HepG2 (cell line): ENCODE data around the gene GCG. TPM values are rescaled to one million over a fixed set of nuclear protein-coding genes. Genes with fewer than 3 reads are reported as not detected.

Source experiments
- NCOA5 ChIP-seq: sonication (generic); formaldehyde crosslinking; IDR thresholded peaks from 2 replicates; pipeline ENCODE4 v1.4.0; 2020; ENCODE audit warnings: missing genetic modification reagents
- RBM39 ChIP-seq: fragments of 200-400 bp; formaldehyde crosslinking; IDR thresholded peaks from one replicate; pipeline ENCODE4 v1.6.1; 2018; ENCODE audit warnings: antibody characterized with exemption, mild to moderate bottlenecking, low read depth, low read length; ENCODE audit not compliant: poor library complexity, severe bottlenecking
- SCMH1 ChIP-seq: sonication (generic); formaldehyde crosslinking; IDR thresholded peaks from 2 replicates; pipeline ENCODE4 v1.9.0; 2021; ENCODE audit warnings: missing genetic modification reagents, mild to moderate bottlenecking, borderline replicate concordance
- TARDBP ChIP-seq: sonication (generic); formaldehyde crosslinking; IDR thresholded peaks from 2 replicates; pipeline ENCODE4 v1.8.0; 2022; ENCODE audit warnings: mild to moderate bottlenecking, missing genetic modification reagents
- TCF7 ChIP-seq: sonication (generic); IDR thresholded peaks from 2 replicates; pipeline ENCODE4 v1.6.1; 2016; ENCODE audit warnings: antibody characterized with exemption, low read depth
- TMF1 ChIP-seq: sonication (generic); formaldehyde crosslinking; IDR thresholded peaks from 2 replicates; pipeline ENCODE4 v1.8.1; 2022; ENCODE audit warnings: low read depth, missing genetic modification reagents
- YY1 ChIP-seq: IDR thresholded peaks from 2 replicates; pipeline ENCODE4 v1.6.1; 2011; ENCODE audit warnings: low read length, low read depth, moderate library complexity, mild to moderate bottlenecking; ENCODE audit not compliant: insufficient read depth, insufficient replicate concordance
- ZKSCAN5 ChIP-seq: sonication (generic); formaldehyde crosslinking; IDR thresholded peaks from 2 replicates; pipeline ENCODE4 v1.5.1; 2020; ENCODE audit warnings: mild to moderate bottlenecking, missing genetic modification reagents
- ZNF20 ChIP-seq: sonication (generic); formaldehyde crosslinking; IDR thresholded peaks from 2 replicates; pipeline ENCODE4 v1.4.0; 2020; ENCODE audit warnings: mild to moderate bottlenecking, moderate library complexity, missing genetic modification reagents
- ZNF234 ChIP-seq: sonication (generic); formaldehyde crosslinking; conservative IDR thresholded peaks from 2 replicates; pipeline ENCODE4 v1.5.1; 2020; ENCODE audit warnings: mild to moderate bottlenecking, missing genetic modification reagents
- ZNF3 ChIP-seq: IDR thresholded peaks from 2 replicates; pipeline ENCODE4 v1.7.0; 2017; ENCODE audit warnings: inconsistent platforms
- ZNF577 ChIP-seq: sonication (generic); formaldehyde crosslinking; IDR thresholded peaks from 2 replicates; pipeline ENCODE4 v1.4.0; 2020; ENCODE audit warnings: mild to moderate bottlenecking, low read depth, missing genetic modification reagents, borderline replicate concordance
- ZNF598 ChIP-seq: sonication (generic); formaldehyde crosslinking; IDR thresholded peaks from 2 replicates; pipeline ENCODE4 v1.5.1; 2020; ENCODE audit warnings: mild to moderate bottlenecking, missing genetic modification reagents, borderline replicate concordance
- ZNF724P ChIP-seq: sonication (generic); formaldehyde crosslinking; IDR thresholded peaks from 2 replicates; pipeline ENCODE4 v1.8.0; 2022; ENCODE audit warnings: missing genetic modification reagents, borderline replicate concordance
- polyA plus RNA-seq, 8 experiments: library from polyadenylated mRNA; depleted of rRNA in 3 of 8; stranded (reverse) in 7 of 8; unstranded in 1 of 8; fragments of >200 nt; fragmentation: Illumina TruSeq in 4 of 8; extraction: Trizol in 4 of 8; gene quantifications; 2 replicates each; pipeline versions ENCODE4 v1.2.1 to v1.2.3, GENCODE V29; 2011 to 2016; ENCODE audit warnings: low read depth in 4 of 8, missing spikeins in 1 of 8, mixed read lengths in 1 of 8; ENCODE audit not compliant: insufficient read depth in 1 of 8
- total RNA-seq, 5 experiments: library from RNA; depleted of rRNA; stranded (reverse); fragments of >200 nt; fragmentation: Illumina TruSeq; extraction: Trizol; gene quantifications; 2 replicates each; pipeline ENCODE4 v1.2.3, GENCODE V29; 2016; ENCODE audit warnings: low read depth in 1 of 5
- TF ChIP-seq, protein P1 (sequence below): IDR thresholded peaks from 2 replicates; pipeline ENCODE4 v1.6.1; 2018; ENCODE audit warnings: missing genetic modification reagents
- TF ChIP-seq, protein P2 (sequence below): sonication (generic); formaldehyde crosslinking; IDR thresholded peaks from 2 replicates; pipeline ENCODE4 v1.4.0; 2020; ENCODE audit warnings: missing genetic modification reagents
- TF ChIP-seq, protein P3 (sequence below): IDR thresholded peaks from 2 replicates; pipeline ENCODE4 v1.6.1; 2016; ENCODE audit warnings: mild to moderate bottlenecking, missing biosample characterization, missing genetic modification reagents
- TF ChIP-seq, protein P4 (sequence below): sonication (generic); formaldehyde crosslinking; IDR thresholded peaks from 2 replicates; pipeline ENCODE4 v1.4.0; 2020; ENCODE audit warnings: mild to moderate bottlenecking, missing genetic modification reagents
- TF ChIP-seq, protein P5 (sequence below): sonication (generic); formaldehyde crosslinking; IDR thresholded peaks from 2 replicates; pipeline ENCODE4 v1.5.0; 2020; ENCODE audit warnings: missing genetic modification reagents
- TF ChIP-seq, protein P6 (sequence below): sonication (generic); formaldehyde crosslinking; IDR thresholded peaks from 2 replicates; pipeline ENCODE4 v1.4.0; 2020; ENCODE audit warnings: missing genetic modification reagents
- TF ChIP-seq, protein P7 (sequence below): sonication (generic); formaldehyde crosslinking; IDR thresholded peaks from 2 replicates; pipeline ENCODE4 v1.5.1; 2020; ENCODE audit warnings: missing genetic modification reagents, mild to moderate bottlenecking, borderline replicate concordance

GCG gene
- total and polyA plus RNA-seq, 2 of the 13 experiments (the other 11 are each of a cell fraction or from before 2014, with no cell fraction given) = not detected

DNA sequence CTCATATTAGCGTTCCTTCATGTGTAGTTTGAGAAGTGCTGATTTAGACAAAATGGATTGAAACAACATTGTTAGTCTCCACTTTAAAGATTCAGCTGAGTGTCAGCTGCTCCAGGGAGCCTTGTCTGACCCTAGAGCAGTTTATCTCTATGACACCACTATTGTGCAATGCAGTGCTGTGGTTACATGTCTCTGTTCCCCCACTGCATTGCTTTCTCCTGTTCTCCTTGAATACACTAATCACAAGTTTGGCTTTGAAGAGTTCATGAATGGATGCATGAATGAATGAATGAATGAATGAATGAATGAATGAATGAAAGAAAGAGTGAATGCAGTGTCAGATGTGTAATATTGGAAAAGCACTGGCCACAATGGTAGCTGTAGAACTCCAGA is 38.3 kb downstream of the GCG start (continued):
- TF ChIP-seq, protein P1, sequence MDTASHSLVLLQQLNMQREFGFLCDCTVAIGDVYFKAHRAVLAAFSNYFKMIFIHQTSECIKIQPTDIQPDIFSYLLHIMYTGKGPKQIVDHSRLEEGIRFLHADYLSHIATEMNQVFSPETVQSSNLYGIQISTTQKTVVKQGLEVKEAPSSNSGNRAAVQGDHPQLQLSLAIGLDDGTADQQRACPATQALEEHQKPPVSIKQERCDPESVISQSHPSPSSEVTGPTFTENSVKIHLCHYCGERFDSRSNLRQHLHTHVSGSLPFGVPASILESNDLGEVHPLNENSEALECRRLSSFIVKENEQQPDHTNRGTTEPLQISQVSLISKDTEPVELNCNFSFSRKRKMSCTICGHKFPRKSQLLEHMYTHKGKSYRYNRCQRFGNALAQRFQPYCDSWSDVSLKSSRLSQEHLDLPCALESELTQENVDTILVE (CRISPR knock-in tag) = peak; percentile 95; the same call in 1 of the 2 replicates
- TF ChIP-seq, protein P2, sequence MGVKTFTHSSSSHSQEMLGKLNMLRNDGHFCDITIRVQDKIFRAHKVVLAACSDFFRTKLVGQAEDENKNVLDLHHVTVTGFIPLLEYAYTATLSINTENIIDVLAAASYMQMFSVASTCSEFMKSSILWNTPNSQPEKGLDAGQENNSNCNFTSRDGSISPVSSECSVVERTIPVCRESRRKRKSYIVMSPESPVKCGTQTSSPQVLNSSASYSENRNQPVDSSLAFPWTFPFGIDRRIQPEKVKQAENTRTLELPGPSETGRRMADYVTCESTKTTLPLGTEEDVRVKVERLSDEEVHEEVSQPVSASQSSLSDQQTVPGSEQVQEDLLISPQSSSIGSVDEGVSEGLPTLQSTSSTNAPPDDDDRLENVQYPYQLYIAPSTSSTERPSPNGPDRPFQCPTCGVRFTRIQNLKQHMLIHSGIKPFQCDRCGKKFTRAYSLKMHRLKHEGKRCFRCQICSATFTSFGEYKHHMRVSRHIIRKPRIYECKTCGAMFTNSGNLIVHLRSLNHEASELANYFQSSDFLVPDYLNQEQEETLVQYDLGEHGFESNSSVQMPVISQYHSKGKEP (CRISPR knock-in tag) = 0 out of 2 replicates have a peak, but pooled peaks have one; percentile 36
- TF ChIP-seq NCOA5 = no peak
- TF ChIP-seq ZNF3 (CRISPR knock-in tag) = 0 out of 2 replicates have a peak, but pooled peaks have one; percentile 36
- TF ChIP-seq TARDBP (CRISPR knock-in tag) = peak; percentile 90
- TF ChIP-seq ZKSCAN5 (CRISPR knock-in tag) = no peak
- TF ChIP-seq, protein P3, sequence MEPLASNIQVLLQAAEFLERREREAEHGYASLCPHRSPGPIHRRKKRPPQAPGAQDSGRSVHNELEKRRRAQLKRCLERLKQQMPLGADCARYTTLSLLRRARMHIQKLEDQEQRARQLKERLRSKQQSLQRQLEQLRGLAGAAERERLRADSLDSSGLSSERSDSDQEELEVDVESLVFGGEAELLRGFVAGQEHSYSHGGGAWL = no peak
- TF ChIP-seq, protein P4, sequence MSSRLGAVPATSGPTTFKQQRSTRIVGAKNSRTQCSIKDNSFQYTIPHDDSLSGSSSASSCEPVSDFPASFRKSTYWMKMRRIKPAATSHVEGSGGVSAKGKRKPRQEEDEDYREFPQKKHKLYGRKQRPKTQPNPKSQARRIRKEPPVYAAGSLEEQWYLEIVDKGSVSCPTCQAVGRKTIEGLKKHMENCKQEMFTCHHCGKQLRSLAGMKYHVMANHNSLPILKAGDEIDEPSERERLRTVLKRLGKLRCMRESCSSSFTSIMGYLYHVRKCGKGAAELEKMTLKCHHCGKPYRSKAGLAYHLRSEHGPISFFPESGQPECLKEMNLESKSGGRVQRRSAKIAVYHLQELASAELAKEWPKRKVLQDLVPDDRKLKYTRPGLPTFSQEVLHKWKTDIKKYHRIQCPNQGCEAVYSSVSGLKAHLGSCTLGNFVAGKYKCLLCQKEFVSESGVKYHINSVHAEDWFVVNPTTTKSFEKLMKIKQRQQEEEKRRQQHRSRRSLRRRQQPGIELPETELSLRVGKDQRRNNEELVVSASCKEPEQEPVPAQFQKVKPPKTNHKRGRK (CRISPR knock-in tag) = no peak
- TF ChIP-seq, protein P5, sequence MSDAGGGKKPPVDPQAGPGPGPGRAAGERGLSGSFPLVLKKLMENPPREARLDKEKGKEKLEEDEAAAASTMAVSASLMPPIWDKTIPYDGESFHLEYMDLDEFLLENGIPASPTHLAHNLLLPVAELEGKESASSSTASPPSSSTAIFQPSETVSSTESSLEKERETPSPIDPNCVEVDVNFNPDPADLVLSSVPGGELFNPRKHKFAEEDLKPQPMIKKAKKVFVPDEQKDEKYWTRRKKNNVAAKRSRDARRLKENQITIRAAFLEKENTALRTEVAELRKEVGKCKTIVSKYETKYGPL (CRISPR knock-in tag) = no peak
- TF ChIP-seq ZNF234 = no peak
- TF ChIP-seq TCF7 = peak; percentile 59; the same call in 1 of the 2 replicates
- TF ChIP-seq ZNF20 (CRISPR knock-in tag) = no peak
- TF ChIP-seq, protein P6, sequence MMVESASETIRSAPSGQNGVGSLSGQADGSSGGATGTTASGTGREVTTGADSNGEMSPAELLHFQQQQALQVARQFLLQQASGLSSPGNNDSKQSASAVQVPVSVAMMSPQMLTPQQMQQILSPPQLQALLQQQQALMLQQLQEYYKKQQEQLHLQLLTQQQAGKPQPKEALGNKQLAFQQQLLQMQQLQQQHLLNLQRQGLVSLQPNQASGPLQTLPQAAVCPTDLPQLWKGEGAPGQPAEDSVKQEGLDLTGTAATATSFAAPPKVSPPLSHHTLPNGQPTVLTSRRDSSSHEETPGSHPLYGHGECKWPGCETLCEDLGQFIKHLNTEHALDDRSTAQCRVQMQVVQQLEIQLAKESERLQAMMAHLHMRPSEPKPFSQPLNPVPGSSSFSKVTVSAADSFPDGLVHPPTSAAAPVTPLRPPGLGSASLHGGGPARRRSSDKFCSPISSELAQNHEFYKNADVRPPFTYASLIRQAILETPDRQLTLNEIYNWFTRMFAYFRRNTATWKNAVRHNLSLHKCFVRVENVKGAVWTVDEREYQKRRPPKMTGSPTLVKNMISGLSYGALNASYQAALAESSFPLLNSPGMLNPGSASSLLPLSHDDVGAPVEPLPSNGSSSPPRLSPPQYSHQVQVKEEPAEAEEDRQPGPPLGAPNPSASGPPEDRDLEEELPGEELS (CRISPR knock-in tag) = peak; percentile 74
- TF ChIP-seq SCMH1 (CRISPR knock-in tag) = no peak
- TF ChIP-seq RBM39 = no peak
- no peak for TF ChIP-seq YY1
- TF ChIP-seq, protein P7, sequence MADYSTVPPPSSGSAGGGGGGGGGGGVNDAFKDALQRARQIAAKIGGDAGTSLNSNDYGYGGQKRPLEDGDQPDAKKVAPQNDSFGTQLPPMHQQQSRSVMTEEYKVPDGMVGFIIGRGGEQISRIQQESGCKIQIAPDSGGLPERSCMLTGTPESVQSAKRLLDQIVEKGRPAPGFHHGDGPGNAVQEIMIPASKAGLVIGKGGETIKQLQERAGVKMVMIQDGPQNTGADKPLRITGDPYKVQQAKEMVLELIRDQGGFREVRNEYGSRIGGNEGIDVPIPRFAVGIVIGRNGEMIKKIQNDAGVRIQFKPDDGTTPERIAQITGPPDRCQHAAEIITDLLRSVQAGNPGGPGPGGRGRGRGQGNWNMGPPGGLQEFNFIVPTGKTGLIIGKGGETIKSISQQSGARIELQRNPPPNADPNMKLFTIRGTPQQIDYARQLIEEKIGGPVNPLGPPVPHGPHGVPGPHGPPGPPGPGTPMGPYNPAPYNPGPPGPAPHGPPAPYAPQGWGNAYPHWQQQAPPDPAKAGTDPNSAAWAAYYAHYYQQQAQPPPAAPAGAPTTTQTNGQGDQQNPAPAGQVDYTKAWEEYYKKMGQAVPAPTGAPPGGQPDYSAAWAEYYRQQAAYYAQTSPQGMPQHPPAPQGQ = no peak
- TF ChIP-seq TMF1 (CRISPR knock-in tag) = no peak
- TF ChIP-seq ZNF598 (CRISPR knock-in tag) = no peak
- no peak for TF ChIP-seq ZNF724P (CRISPR knock-in tag)
- no peak for TF ChIP-seq ZNF577 (CRISPR knock-in tag)
